SIG-M5 treated with dmso at 0.1 percent for 504 hours (cell line): ENCODE data around the gene CYTH3.
A peak's percentile ranks its signal among the peaks of the same experiment; 100 is the strongest.
"Not testable (repeated sequence)": the region's sequence is repeated elsewhere in the genome, so short reads cannot be mapped to it uniquely, and the experiment has no call there.

Experiments used
- DNase-seq: peaks from one replicate; lab custom pipeline; 2025; ENCODE audit not compliant: unreplicated experiment; lab: John Stamatoyannopoulos, UW

Gene CYTH3

DNA sequence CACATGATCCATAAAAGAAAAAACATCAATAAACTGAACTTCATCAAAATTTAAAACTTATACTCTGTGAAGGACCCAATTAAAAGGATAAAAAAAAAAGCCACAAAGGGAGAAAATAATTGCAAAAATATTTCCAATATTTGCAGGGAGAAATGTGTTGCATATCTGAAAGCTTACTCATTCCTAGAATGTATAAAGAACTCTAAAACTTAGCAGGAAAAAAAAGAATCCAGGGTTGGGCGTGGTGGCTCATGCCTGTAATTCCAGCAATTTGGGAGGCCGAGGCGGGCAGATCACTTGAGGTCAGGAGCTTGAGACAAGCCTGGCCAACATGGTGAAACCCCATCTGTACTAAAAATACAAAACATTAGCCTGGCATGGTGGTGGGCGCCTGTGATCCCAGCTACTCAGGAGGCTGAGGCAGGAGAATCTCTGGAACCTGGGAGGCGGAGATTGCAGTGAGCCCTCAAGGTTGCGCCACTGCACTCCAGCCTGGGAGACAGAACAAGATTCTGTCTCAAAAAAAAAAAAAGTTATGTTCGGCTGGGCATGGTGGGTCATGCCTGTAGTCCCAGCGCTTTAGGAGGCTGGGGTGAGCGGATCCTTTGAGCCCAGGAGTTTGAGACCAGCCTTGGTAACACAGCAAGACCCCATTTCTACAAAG, 11.1 kb upstream of the CYTH3 start:
- not testable (repeated sequence) for DNase-seq

DNA sequence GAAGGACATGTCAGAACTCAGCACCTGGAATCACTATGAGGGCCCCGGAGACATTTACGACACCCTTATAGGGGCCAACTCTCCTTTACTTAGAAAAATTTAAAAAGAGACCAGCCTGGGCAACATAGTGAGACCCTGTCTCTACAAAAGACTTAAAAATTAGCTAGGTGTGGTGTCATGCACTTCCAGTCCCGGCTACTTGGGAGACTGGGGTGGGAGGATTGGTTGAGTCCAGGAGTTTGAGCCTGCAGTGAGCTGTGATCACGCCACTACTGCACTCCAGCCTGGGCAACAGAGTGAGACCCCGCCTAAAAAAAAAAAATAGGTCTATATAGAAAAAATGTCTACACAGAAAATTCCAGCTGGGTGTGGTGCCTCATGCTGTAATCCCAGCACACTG, 7.5 kb upstream of the CYTH3 start:
- no peak for DNase-seq

DNA sequence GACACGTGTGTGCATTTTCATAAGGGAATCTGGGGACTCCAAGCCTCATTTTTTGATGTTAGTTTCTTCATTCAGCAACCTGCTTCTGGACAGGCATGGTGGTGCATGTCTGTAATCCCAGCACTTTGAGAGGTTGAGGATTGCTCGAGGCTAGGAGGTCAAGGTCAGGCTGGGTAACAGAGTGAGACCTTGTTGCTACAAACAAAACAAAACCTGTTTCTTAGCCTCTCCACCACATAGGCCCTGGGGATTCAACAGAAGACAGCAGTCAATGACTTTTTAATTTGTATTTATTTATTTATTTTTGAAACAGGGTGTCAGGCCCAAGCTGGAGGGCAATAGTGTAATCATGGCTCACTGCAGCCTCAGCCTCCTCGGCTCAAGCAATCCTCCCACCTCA, 6.9 kb upstream of the CYTH3 start:
- DNase-seq = no peak

DNA sequence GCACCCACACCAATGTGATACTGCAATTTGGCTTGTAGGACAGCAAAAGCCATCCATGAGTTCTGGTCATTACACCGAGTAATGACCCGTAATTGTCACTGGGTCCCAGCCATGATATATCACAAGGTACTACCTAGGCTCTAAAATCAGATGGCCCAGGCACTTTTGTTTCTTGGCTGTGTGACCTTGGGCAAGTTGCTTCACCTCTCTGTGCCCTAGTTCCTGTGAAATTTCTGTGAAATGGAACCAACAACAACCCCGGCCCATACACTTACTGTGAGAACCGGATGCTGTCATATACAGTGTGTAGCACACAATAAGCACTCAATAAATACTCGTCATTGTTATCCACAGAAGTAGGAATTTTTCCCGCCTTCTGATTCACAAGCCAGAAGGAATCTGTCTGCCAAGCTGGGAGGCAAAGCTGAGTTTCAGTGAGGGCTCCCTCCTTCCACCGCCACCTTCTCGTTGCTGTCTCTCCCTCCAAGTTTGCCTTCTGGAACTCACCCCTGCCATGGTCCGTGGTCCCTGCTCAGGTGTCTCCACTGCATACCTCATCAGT, 6.4 kb upstream of the CYTH3 start:
- DNase-seq = no peak

DNA sequence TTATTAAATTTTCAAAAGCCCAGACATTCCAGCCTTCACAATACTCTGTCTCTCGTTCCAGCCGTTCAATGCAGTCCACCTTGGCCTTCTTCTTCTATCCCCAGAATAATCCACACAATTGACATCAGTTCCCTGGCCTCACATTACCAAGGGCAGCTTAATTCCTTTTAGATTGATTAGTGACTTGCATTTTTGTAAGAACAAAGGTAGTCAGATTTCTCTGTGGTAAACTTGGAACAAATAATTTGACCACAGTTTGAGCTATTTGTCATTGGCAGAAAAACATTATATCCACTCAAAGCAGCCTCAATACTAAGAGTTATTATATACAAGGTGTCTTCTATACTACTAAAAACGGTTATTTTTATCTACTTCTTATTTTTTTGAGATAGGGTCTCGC, 5.1 kb upstream of the CYTH3 start:
- DNase-seq = no peak

DNA sequence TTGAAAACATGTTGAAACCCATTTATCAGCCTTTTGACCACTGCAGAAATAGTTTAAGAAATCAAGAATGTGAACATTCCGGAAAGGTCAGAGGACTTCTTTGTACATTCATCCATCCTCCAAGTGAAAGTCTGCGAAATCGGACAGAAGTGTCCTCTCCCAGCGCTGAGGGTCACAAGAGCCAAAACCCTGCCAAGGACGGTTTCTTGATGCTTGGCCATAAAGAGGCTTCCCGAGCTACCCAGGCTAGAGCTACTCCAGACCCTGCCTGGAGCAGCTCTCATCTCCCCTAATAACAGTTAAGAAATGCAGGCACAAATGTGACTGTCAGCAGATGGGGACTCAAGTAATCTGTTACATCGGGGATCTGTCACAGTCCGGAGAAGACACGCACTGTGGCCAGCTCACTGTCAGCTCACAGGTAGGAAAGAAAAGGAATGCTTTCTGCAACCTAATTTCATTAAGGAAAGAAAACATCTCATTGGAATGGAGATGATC, 4.5 kb upstream of the CYTH3 start:
- DNase-seq = no peak

DNA sequence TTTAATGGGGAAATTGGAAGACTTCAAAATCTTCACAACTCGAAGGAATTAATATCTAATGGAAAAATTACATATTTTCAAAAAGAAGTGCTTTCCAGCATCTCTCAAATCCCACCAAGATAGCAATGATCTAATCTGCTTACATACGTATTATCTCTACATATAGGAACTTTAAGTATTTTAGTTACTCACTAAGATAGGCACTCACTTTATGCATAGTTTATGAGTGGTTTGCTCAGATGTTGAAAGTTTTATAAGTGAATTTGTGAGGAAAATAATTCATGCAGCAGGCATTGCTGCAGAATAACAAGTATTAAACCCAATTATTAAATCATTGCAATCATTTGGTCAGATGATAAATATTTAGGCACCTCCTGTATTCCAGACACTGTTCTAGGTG, 2.3 kb upstream of the CYTH3 start:
- DNase-seq = no peak

DNA sequence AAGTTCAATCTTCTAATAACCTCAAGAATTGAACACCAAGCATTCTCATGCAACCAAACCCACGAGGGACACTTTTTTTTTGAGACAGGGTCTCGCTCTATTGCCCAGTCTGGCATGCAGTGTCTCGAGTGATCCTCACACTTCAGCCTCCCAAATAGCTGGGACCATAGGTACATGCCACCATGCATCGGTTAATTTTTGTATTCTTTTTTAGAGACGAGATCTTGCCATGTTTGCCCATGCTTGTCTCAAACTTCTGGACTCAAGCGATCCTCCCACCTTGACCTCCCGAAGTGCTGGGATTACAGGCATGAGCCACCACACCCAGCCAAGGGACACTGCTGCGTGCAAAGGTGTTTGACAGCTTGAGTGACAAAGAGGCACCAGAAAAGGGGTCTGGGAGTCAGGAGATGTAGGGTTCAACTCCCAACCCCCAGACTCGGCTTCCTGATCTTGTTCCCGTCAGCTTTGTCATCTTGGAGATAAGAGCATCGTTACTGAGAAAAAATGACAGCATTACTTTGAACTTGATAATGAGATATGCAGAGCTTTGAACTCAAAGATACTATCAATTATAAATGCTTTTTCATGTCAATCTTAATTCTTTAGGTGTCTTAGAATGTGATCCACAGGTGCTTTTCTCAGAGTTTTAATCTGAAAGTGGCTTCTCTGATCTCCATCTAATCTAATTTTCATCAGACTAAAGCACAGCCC, 1.6 kb upstream of the CYTH3 start:
- DNase-seq = no peak

DNA sequence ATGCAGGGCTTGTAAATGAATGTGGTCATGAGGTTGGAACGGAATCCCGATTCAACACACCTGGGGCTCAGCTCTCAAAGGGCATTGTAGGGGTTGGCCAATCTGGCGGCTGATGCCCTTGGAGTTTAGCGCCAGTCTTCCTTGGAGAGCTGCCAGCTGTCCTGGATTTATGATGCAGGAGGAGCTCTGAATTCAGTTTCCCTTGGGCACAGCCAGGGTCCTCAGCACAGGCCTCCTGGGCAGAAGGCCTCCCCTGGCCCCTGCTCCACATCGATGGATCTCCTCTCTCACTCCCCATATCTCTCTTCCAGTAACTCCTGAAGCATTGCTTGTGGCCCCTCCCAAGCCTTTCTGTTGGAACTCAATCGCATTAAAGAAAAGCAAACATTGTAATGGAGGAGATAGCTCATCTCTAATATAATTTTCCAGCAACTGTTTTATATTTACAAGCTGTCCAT, 985 bp upstream of the CYTH3 start:
- DNase-seq = no peak

DNA sequence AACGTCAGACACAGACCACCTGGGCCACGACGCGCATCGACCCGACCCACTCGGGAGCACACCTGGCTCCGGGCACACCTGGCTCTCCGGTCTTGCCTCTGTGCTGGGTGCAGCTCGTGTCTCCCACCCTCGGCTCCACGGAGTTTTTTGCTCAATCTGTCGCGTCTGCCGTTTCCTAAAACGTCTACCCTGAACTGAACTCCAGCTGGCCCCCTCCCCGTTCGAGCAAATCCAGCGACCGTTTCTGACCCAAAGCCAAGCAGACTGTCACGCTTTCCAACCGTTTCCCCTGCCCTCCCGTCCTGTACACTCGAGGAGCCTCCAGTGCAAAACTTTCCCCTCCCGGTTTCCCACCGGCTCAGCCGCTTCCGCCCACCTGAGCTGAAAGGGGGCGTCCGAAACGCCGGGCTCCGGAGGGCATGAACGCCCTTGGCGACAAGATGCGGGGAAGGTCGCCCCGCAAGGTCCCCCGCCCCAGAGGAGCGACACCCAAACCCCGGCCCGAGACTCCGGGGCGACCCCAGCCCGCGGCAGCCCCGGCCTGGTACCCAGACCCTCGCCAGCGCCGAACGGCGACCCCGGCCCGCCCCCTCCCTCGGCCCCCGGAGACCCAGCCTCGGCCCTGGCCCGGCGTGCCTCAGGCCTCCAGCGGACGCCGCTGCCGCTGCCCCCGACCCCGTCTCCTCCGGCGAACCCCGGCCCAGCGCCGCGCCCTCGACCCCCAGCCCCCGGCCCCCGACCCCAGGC, 557 bp downstream of the CYTH3 start:
- DNase-seq = no peak

DNA sequence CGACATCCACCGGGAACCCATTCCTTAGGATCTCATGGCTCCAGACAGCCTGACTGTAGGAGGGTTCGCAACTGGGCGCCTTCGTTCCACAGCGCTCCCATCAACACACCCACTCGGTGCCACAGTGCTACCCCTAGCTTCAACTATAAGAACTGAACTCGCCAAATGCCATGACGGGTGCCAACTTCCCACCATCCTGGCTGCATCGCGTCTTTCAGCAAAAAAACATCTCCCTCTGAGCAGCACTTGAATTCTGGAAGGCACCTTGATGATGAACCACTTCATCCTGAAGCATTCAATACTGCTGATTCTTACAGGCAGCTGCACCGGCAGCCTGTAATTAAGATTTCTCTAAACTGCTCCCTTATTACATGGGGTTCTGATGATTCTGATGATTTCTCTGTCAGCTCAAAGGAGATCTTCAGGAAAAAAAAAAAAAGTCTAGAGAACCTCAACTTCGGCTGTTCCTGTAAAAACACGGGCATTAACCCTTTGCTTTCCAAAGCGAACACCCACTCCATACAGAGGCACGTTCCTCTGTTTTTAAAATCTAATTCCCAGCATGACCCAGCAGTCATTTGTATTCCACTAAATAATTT, 1.3 kb downstream of the CYTH3 start:
- peak; percentile 23 for DNase-seq

DNA sequence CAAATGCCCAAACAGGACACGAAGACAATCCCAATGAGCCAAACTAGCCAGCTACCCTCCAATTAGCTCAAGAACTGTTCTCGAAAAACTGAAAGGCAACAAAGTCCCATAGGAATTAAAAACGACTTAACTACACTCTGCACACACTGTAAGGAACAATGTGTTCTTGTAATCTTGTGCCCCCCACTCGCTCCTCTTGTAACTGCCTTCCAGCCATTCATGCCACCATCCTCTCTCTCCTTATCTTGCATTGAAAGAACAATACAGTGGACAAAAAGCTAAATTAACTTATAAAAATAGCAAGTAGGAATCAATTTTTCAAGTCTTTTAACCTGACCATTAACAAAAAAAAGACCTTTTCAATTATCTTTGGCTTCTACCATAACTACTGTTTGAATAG, 2.9 kb downstream of the CYTH3 start:
- DNase-seq = no peak

DNA sequence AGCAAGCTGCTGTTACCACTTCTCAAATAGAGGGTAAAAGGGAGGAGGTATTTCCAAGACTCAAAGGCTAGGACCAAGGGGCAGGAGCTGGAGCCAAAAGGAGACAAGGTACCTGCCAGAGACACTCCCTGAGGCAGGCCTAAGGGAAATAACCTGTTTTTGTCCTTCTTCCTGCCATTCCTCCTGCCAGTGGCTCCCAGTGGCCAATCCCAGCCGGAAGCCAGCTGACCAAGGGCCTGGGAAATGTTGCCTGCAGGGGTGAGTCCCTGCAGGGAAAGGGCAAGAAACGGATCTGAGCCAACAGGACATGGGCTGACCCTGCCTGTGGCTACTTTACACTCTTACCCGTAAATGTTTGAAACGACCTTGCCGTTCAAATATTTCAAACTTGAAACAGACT, 3.5 kb downstream of the CYTH3 start:
- no peak for DNase-seq

DNA sequence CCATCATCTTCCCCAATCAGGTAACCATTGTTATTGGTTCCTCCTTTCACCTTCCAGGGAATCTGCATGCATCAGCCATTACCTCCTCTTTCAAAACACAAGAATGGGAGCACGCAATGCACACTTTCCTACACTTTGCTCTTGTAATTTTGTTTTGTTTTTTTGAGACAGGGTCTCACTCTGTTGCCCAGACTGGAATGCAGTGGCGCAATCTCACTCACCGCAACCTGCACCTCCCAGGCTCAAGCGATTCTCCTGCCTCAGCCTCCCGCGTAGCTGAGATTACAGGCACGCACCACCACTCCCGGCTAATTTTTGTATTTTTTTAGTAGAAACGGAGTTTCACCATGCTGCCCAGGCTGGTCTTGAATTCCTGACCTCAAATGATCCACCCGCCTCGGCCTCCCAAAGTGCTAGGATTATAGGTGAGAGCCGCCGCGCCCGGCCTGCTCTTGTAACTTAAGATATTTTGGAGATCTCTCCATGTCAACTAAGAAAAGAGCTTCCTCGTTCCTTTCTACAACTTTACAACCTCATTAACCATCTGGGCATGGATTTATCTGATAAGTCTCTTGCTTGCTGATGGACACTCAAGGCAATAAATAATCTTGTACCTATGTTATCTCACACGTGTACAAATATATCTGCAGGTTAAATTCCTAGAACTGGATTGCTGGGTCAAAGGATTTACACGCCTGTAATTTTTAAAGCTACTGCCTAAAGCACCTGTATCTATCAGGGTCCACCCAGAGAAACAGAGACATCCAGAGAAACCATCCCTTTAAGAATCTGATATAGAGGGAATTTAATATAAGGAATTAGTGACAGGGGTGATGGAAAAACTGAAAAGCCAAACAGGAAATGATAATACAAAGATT, 4.2 kb downstream of the CYTH3 start:
- no peak for DNase-seq

DNA sequence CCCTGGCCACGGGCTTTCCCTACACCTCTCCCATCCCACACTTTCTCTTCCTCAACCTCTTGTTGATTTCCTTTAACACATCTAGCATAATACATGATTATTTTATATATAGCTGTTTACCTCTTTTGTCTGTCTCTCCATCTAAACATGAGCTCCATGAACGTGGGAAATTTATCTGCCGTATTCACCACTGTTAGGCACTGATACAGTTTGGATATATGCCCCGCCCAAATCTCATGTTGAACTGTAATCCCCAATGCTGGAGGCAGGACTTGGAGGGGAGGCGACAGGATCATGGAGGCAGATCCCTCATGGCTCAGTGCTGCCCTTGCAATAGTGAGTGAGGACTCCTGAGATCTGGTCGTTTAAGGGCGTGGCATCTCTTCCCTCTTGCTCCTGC, 5.7 kb downstream of the CYTH3 start:
- no peak for DNase-seq

DNA sequence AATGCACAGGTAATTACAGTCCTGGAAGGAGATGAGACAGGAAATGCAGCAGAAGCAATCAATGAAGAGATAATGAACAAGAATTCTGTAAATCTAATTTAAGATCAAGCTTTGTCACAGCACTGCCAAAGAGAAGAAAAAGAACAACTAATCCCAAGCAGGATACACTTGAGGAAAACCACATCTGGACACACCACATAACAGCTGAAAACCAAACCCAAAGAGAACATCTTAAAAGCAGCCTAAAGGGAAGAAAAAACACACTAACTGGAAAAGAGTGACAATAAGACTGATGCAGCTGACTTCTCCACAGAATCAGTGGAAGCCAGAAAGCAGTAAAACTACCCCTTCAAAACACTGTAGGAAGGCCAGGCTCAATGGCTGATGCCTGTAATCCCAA, 10.2 kb downstream of the CYTH3 start:
- DNase-seq = no peak

DNA sequence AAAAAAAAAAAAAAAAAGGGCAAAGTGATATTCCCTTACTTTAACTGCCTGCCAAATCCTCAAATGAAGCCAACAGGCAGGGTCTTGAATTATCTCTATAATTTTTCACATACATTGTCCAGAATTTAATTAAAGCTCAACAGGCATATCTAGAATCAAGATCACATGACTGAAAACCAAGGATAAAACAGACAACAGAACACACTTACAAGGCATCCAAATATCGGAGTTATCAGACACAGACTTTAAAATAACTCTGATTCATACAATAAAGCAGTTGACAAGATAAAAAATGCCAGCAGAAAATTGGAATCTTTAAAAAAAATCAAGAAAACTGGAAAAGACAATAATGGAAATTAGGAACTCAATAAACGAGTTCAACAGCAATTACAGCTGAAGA, 10.7 kb downstream of the CYTH3 start:
- DNase-seq = no peak

DNA sequence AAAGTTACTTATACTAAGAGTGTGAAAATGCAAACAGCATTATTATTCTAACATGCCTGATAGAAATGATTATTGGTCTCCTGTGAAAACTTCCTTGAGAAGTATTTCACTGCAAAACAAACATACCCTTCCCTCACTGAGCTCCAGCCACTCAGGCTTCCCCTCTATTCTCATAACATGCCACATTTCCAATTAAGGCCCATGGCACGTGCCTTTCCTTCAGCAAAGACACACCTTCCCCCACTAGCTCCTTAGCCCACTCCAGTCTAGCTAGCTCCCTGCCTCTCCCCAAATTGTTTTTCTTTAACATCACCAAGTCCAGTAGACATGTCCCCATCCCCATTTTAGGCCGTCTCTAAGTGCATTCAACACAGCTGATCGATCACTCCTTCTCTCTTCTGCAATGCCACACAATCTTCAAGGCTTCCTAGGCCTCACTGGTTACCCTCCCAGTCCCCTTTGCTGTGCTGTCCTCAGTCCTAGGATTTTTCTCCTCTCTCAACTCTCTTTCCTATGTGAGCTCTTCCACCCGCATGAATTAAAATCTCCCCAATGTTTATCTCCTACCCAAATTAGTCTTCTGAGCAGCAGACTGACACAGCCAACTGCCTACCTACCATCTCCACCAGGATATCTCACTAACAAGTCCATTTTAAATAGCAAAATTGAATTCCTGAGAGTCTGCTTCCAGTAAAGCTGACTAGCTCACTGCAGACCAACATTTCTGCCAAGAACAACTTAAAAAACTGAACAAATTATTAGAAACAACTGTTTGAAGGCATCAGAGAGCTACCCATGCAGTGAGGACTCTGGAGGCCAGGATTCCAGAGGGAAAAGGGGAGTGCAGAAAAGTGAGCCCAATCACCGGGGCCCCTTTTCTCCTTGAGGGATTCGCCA, 11.9 kb downstream of the CYTH3 start:
- DNase-seq = no peak

DNA sequence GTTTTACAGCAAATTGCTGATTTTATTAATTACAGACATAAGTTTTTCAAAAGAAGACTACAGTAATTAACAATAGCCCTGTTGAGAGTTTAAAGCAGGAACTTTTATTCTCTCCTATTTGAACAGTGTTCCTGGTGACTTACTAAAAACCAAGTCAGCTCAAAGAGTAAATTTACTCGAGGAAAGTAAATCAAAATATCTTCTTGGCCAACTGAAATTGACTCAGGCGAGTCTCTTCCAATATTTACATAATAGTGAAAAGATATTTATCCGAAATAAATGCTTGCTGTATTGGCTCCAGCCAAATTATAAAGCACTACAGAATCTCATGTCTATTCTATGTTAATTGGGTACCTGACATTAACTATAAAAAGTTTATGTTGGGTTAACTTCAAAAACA, 13.2 kb downstream of the CYTH3 start:
- DNase-seq = no peak
